Measurements from ENCODE around the gene NOXO1.
A peak's percentile ranks its signal among the peaks of the same experiment; 100 is the strongest.

The NOXO1 gene

GRCh38 chr16:1999866-2000514 lies 18.7 kb upstream of the NOXO1 start:
- Histone ChIP-seq H3K27ac (ENCODE audit: low read depth, low read length) (no peak overlapping the region), H3K9ac (ENCODE audit: low read length) (no peak overlapping the region), H3K4me3 (ENCODE audit: low read length) (no peak overlapping the region), H3K27me3 (ENCODE audit: control insufficient read depth, insufficient read depth, low read length) (no peaks in the 10 kb centered on the region), H3K36me3 (ENCODE audit: control insufficient read depth, insufficient read depth, low read length) (peaks cover 30% of the 10 kb centered on the region), H3K4me1 (ENCODE audit: control insufficient read depth, insufficient read depth, low read length) (peaks cover 13% of the 10 kb centered on the region)

- Histone ChIP-seq H3K4me1 (ENCODE audit: control insufficient read depth, insufficient read depth, low read length) (peaks cover 8% of the 10 kb centered on the region), H3K27ac (ENCODE audit: low read depth, low read length) (no peak overlapping the region), H3K4me3 (ENCODE audit: low read length) (no peak overlapping the region), H3K27me3 (ENCODE audit: control insufficient read depth, insufficient read depth, low read length) (no peaks in the 10 kb centered on the region), H3K36me3 (ENCODE audit: control insufficient read depth, insufficient read depth, low read length) (peaks cover 30% of the 10 kb centered on the region), H3K9ac (ENCODE audit: low read length) (no peak overlapping the region)
These were observed 17.9 kb upstream of the NOXO1 start for GRCh38 chr16:1998852-1999801.

GRCh38 chr16:1998360-1998835 lies 17.1 kb upstream of the NOXO1 start:
- peaks cover 29% of the 10 kb centered on the region for H3K36me3 ChIP-seq (ENCODE audit: control insufficient read depth, insufficient read depth, low read length)
- H3K4me1 ChIP-seq (ENCODE audit: control insufficient read depth, insufficient read depth, low read length) = peaks cover 5% of the 10 kb centered on the region
- H3K4me3 ChIP-seq (ENCODE audit: low read length) = no peak overlapping the region
- no peak overlapping the region for H3K9ac ChIP-seq (ENCODE audit: low read length)
- no peaks in the 10 kb centered on the region for H3K27me3 ChIP-seq (ENCODE audit: control insufficient read depth, insufficient read depth, low read length)
- no peak overlapping the region for H3K27ac ChIP-seq (ENCODE audit: low read depth, low read length)

GRCh38 chr16:1997494-1998359 lies 16.5 kb upstream of the NOXO1 start:
- Histone ChIP-seq H3K4me3 (ENCODE audit: low read length) (no peak overlapping the region), H3K4me1 (ENCODE audit: control insufficient read depth, insufficient read depth, low read length) (peaks cover 5% of the 10 kb centered on the region), H3K9ac (ENCODE audit: low read length) (no peak overlapping the region), H3K27me3 (ENCODE audit: control insufficient read depth, insufficient read depth, low read length) (no peaks in the 10 kb centered on the region), H3K27ac (ENCODE audit: low read depth, low read length) (peak overlapping the region; percentile 47), H3K36me3 (ENCODE audit: control insufficient read depth, insufficient read depth, low read length) (peaks cover 24% of the 10 kb centered on the region)

GRCh38 chr16:1993731-1994131 lies 12.5 kb upstream of the NOXO1 start:
- Histone ChIP-seq H3K9ac (ENCODE audit: low read length) (no peak overlapping the region), H3K4me1 (ENCODE audit: control insufficient read depth, insufficient read depth, low read length) (peaks cover 5% of the 10 kb centered on the region), H3K4me3 (ENCODE audit: low read length) (no peak overlapping the region), H3K36me3 (ENCODE audit: control insufficient read depth, insufficient read depth, low read length) (peaks cover 3% of the 10 kb centered on the region), H3K27ac (ENCODE audit: low read depth, low read length) (no peak overlapping the region), H3K27me3 (ENCODE audit: control insufficient read depth, insufficient read depth, low read length) (peaks cover 22% of the 10 kb centered on the region)

GRCh38 chr16:1992704-1993317 lies 11.5 kb upstream of the NOXO1 start:
- Histone ChIP-seq H3K27ac (ENCODE audit: low read depth, low read length) (no peak overlapping the region), H3K9ac (ENCODE audit: low read length) (no peak overlapping the region), H3K4me3 (ENCODE audit: low read length) (no peak overlapping the region), H3K4me1 (ENCODE audit: control insufficient read depth, insufficient read depth, low read length) (peaks cover 3% of the 10 kb centered on the region), H3K36me3 (ENCODE audit: control insufficient read depth, insufficient read depth, low read length) (no peaks in the 10 kb centered on the region), H3K27me3 (ENCODE audit: control insufficient read depth, insufficient read depth, low read length) (peaks cover 24% of the 10 kb centered on the region)

GRCh38 chr16:1991948-1992703 lies 10.9 kb upstream of the NOXO1 start:
- Histone ChIP-seq H3K27ac (ENCODE audit: low read depth, low read length) (no peak overlapping the region), H3K4me1 (ENCODE audit: control insufficient read depth, insufficient read depth, low read length) (peaks cover 1% of the 10 kb centered on the region), H3K9ac (ENCODE audit: low read length) (no peak overlapping the region), H3K36me3 (ENCODE audit: control insufficient read depth, insufficient read depth, low read length) (peaks cover 1% of the 10 kb centered on the region), H3K4me3 (ENCODE audit: low read length) (peak overlapping the region; percentile 51), H3K27me3 (ENCODE audit: control insufficient read depth, insufficient read depth, low read length) (peaks cover 24% of the 10 kb centered on the region)

GRCh38 chr16:1991588-1991947 lies 10.3 kb upstream of the NOXO1 start:
- H3K36me3 ChIP-seq (ENCODE audit: control insufficient read depth, insufficient read depth, low read length) = peaks cover 3% of the 10 kb centered on the region
- H3K27me3 ChIP-seq (ENCODE audit: control insufficient read depth, insufficient read depth, low read length) = peaks cover 24% of the 10 kb centered on the region
- H3K27ac ChIP-seq (ENCODE audit: low read depth, low read length) = no peak overlapping the region
- no peaks in the 10 kb centered on the region for H3K4me1 ChIP-seq (ENCODE audit: control insufficient read depth, insufficient read depth, low read length)
- H3K9ac ChIP-seq (ENCODE audit: low read length) = no peak overlapping the region
- H3K4me3 ChIP-seq (ENCODE audit: low read length) = peak overlapping the region; percentile 51

- Histone ChIP-seq H3K4me3 (ENCODE audit: low read length) (peak overlapping the region; percentile 51), H3K27ac (ENCODE audit: low read depth, low read length) (no peak overlapping the region), H3K36me3 (ENCODE audit: control insufficient read depth, insufficient read depth, low read length) (peaks cover 7% of the 10 kb centered on the region), H3K27me3 (ENCODE audit: control insufficient read depth, insufficient read depth, low read length) (peaks cover 24% of the 10 kb centered on the region), H3K9ac (ENCODE audit: low read length) (no peak overlapping the region), H3K4me1 (ENCODE audit: control insufficient read depth, insufficient read depth, low read length) (no peaks in the 10 kb centered on the region)
These were observed 9.9 kb upstream of the NOXO1 start for GRCh38 chr16:1991135-1991551.

GRCh38 chr16:1990351-1991134 lies 9.3 kb upstream of the NOXO1 start:
- no peak overlapping the region for H3K27ac ChIP-seq (ENCODE audit: low read depth, low read length)
- peaks cover 24% of the 10 kb centered on the region for H3K27me3 ChIP-seq (ENCODE audit: control insufficient read depth, insufficient read depth, low read length)
- H3K9ac ChIP-seq (ENCODE audit: low read length) = no peak overlapping the region
- peak overlapping the region; percentile 45 for H3K4me3 ChIP-seq (ENCODE audit: low read length)
- no peaks in the 10 kb centered on the region for H3K4me1 ChIP-seq (ENCODE audit: control insufficient read depth, insufficient read depth, low read length)
- H3K36me3 ChIP-seq (ENCODE audit: control insufficient read depth, insufficient read depth, low read length) = peaks cover 7% of the 10 kb centered on the region

GRCh38 chr16:1990101-1990350 lies 8.8 kb upstream of the NOXO1 start:
- Histone ChIP-seq H3K9ac (ENCODE audit: low read length) (no peak overlapping the region), H3K36me3 (ENCODE audit: control insufficient read depth, insufficient read depth, low read length) (peaks cover 7% of the 10 kb centered on the region), H3K27me3 (ENCODE audit: control insufficient read depth, insufficient read depth, low read length) (peaks cover 24% of the 10 kb centered on the region), H3K4me1 (ENCODE audit: control insufficient read depth, insufficient read depth, low read length) (peaks cover 2% of the 10 kb centered on the region), H3K27ac (ENCODE audit: low read depth, low read length) (no peak overlapping the region), H3K4me3 (ENCODE audit: low read length) (no peak overlapping the region)

Data from rectal smooth muscle tissue (tissue), 1 donor.